Measurements from ENCODE around the gene CCDC102B. TPM values are rescaled to one million over a fixed set of nuclear protein-coding genes. Genes with fewer than 3 reads are reported as not detected.

CCDC102B gene
- total RNA-seq: 13.4 and 13.5 TPM in 2 replicates

DNA sequence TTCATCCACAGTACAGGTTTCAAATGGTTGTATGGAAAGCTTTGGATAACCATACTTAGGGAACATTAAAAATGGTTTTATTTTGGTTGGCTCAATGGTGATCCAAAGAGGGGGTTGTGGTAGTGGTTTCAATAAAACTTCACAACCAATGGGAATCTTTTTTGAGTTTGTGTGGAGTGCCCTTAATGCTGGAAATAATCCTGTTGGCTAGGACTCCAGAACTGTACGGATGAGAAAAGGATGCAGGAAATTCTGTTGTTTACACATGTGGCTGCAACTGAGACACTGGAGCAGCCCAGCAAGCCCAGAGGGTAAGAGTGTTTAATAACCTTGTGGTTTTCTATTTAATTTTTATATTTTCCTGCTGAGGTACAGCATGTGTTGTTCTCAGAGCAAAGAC, at the start of gene CCDC102B:
CCDC102B (plus strand) TSS at position 210 of the 400 bp plus-strand sequence. CDS start 38,684 bp downstream, outside the sequence.

Other genes starting within 250 kb of the CCDC102B start
- gene TMX3, start 83.0 kb upstream of the CCDC102B start, total RNA-seq: 101 and 127 TPM in 2 replicates